Osteocyte (in vitro differentiated cells): ENCODE results near the gene DPH2. TPM values are rescaled to one million over a fixed set of nuclear protein-coding genes. Genes with fewer than 3 reads are reported as not detected.

Experiments
- DNase-seq: peaks from one replicate; pipeline ENCODE4 v3.0.0; 2021; ENCODE audit warnings: mixed read lengths; ENCODE audit not compliant: unreplicated experiment; ENCODE audit errors: extremely low spot score
- H3K27ac Mint-ChIP-seq: one replicate; pipeline ENCODE4 v1.8.0; 2021; ENCODE audit warnings: mild to moderate bottlenecking, mixed read lengths; ENCODE audit not compliant: unreplicated experiment
- H3K27me3 Mint-ChIP-seq: one replicate; pipeline ENCODE4 v1.8.0; 2021; ENCODE audit warnings: mixed read lengths; ENCODE audit not compliant: unreplicated experiment
- H3K36me3 Mint-ChIP-seq: one replicate; pipeline ENCODE4 v1.8.0; 2021; ENCODE audit warnings: mixed read lengths; ENCODE audit not compliant: unreplicated experiment
- H3K4me1 Mint-ChIP-seq: one replicate; pipeline ENCODE4 v1.8.0; 2021; ENCODE audit warnings: mixed read lengths; ENCODE audit not compliant: unreplicated experiment
- H3K4me3 Mint-ChIP-seq: one replicate; pipeline ENCODE4 v1.8.0; 2021; ENCODE audit warnings: mild to moderate bottlenecking, moderate library complexity, mixed read lengths; ENCODE audit not compliant: unreplicated experiment
- H3K9me3 Mint-ChIP-seq: one replicate; pipeline ENCODE4 v1.8.0; 2021; ENCODE audit warnings: mixed read lengths; ENCODE audit not compliant: unreplicated experiment
- CTCF ChIP-seq: fragments of 200-600 bp; sonication (generic); IDR thresholded peaks from 2 replicates; pipeline ENCODE4 v1.5.0; 2021; ENCODE audit warnings: antibody characterized with exemption, mild to moderate bottlenecking, moderate library complexity
- total RNA-seq: library from RNA; stranded (reverse); gene quantifications from 2 replicates; pipeline ENCODE4 v1.2.1, GENCODE V29; 2021

DPH2 gene
- total RNA-seq, 1 donor from 2014 or later, result 22.4 TPM

GRCh38 chr1:43961692-43962091, 8.1 kb upstream of the DPH2 start:
- Mint-ChIP-seq H3K27ac (no peak overlapping the region), H3K27me3 (no peaks in the 10 kb centered on the region), H3K4me1 (no peaks in the 10 kb centered on the region), H3K36me3 (peaks cover 24% of the 10 kb centered on the region), H3K9me3 (no peaks in the 10 kb centered on the region), H3K4me3 (no peak overlapping the region)
- TF ChIP-seq CTCF, result no peak
- DNase-seq, result no peak

- Mint-ChIP-seq H3K4me1 (no peaks in the 10 kb centered on the region), H3K9me3 (no peaks in the 10 kb centered on the region), H3K4me3 (no peak overlapping the region), H3K27ac (no peak overlapping the region), H3K36me3 (peaks cover 25% of the 10 kb centered on the region), H3K27me3 (no peaks in the 10 kb centered on the region)
- no peak for DNase-seq
- no peak for TF ChIP-seq CTCF
Measured at GRCh38 chr1:43962324-43962723, 7.5 kb upstream of the DPH2 start.

- Mint-ChIP-seq H3K4me3 (no peak overlapping the region), H3K4me1 (no peaks in the 10 kb centered on the region), H3K9me3 (peaks cover 1% of the 10 kb centered on the region), H3K27me3 (no peaks in the 10 kb centered on the region), H3K27ac (no peak overlapping the region), H3K36me3 (peaks cover 28% of the 10 kb centered on the region)
- no peak for TF ChIP-seq CTCF
- no peak for DNase-seq
Measured at GRCh38 chr1:43963006-43963405, 6.8 kb upstream of the DPH2 start.

GRCh38 chr1:43963890-43964289, 5.9 kb upstream of the DPH2 start:
- Mint-ChIP-seq H3K9me3 (peaks cover 8% of the 10 kb centered on the region), H3K27me3 (no peaks in the 10 kb centered on the region), H3K4me3 (no peak overlapping the region), H3K36me3 (peaks cover 26% of the 10 kb centered on the region), H3K27ac (no peak overlapping the region), H3K4me1 (no peaks in the 10 kb centered on the region)
- no peak for DNase-seq
- no peak for TF ChIP-seq CTCF

GRCh38 chr1:43965316-43965715, 4.5 kb upstream of the DPH2 start:
- Mint-ChIP-seq H3K9me3 (peaks cover 8% of the 10 kb centered on the region), H3K36me3 (peaks cover 25% of the 10 kb centered on the region), H3K4me3 (no peak overlapping the region), H3K27ac (no peak overlapping the region), H3K4me1 (peaks cover 8% of the 10 kb centered on the region), H3K27me3 (no peaks in the 10 kb centered on the region)
- no peak for TF ChIP-seq CTCF
- no peak for DNase-seq
